Posterior cingulate gyrus (tissue), 11 donors: ENCODE data around the gene TARS3.
"Not testable (repeated sequence)": the region's sequence is repeated elsewhere in the genome, so short reads cannot be mapped to it uniquely, and the experiment has no call there.

Experiments used
- DNase-seq, 10 donors: peaks; one replicate each; pipeline versions ENCODE4 v3.0.0 to v3.0.0-alpha.2; 2020 to 2021; ENCODE audit warnings: mixed read lengths in 3 of 10
- intact Hi-C: fragments of 100-400 bp; cut with DNase I; formaldehyde crosslinking; loops from one replicate; pipeline ENCODE4 v1.15.1; 2023

TARS3 gene

GRCh38 chr15:101635944-101636727, 88.1 kb downstream of the TARS3 start:
- intact Hi-C loops = no loop called here
- no peak for DNase-seq

DNA sequence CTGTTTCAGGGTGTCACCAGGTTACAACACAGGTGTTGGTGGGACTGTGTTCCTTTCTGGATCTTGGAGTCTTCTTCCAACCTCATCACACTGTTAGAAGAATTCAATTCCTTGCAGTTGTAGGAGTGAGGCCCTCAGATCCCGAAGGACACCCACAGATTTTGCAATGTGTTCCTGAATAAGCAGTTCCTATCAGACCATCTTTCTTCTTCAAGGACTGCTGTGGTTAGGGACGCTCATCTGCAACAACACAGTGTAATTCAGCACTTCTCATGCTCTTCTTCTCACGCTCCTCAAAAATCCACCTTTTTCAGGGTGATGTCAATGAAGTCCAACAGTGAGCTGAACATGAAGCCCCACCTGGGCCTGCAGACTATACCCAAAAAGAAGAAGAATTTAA, 90.9 kb downstream of the TARS3 start:
- intact Hi-C loops = no loop called here
- DNase-seq = no peak

GRCh38 chr15:101626729-101627128, 97.5 kb downstream of the TARS3 start:
- DNase-seq, intact Hi-C loops: not testable (repeated sequence)

DNA sequence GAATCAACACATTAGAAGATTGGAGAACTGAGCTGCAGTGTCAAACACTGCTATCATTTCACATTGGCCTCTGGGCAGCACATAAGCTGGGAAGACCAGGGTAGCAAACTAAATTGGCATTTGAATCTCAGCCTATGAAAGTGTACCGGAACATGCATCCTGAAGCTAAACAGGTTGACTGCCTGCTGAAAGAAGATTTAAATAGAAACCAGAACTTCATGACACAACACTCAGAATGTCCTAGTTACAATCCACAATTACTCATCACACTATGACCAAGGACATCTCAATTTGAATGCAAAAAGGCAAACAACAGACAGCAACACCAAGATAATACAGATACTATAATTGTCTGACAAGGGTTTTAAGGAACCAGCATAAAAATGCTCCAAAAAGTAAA, 98.3 kb downstream of the TARS3 start:
- no peak for DNase-seq
- intact Hi-C loops = no loop called here

- intact Hi-C loops = no loop called here
- no peak for DNase-seq
Observed at GRCh38 chr15:101625184-101625583, 99.1 kb downstream of the TARS3 start.

- intact Hi-C loops = no loop called here
- no peak for DNase-seq
Observed at GRCh38 chr15:101623367-101624304, 100.6 kb downstream of the TARS3 start.

DNA sequence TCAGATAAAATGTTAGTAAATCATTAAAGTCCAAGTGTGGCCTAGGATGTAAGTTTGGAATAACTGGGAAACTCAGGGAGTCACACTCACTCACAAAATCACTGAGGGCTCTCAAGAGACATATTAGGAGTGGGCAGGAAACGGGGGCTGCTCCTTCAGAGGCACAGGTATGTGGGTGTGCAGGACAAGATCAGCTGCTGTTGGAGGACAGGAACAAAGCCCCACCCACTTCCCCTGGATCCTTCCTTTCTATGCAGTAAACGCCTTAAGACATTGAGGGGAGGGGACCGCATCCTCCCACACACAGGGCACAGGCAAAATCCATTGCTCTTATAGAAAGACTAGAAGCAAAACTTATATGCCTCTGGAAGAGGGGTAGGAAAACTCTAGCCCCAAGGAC, 102.3 kb downstream of the TARS3 start:
- intact Hi-C loops = no loop called here
- DNase-seq = peak in 1 of 10 donors; percentile 52

- intact Hi-C loops = no loop called here
- DNase-seq = peak in 1 of 10 donors; percentile 46
Observed at GRCh38 chr15:101620671-101621070, 103.6 kb downstream of the TARS3 start.

DNA sequence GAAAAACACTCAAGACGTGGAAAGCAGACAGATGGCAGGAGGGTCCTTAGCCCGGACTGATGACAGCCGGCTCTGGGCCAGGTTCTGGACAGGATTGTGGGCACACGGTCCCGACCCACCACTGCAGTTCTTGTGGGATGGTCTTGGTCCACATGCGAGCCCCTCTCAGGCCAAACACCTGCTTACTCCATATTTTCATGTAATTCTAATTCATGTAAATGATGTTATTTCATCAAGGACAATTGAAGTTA, 104.7 kb downstream of the TARS3 start:
- DNase-seq = no peak
- intact Hi-C loops = no loop called here

GRCh38 chr15:101618851-101619614, 105.2 kb downstream of the TARS3 start:
- peak in 1 of 10 donors; percentile 70 for DNase-seq
- intact Hi-C loops = no loop called here

DNA sequence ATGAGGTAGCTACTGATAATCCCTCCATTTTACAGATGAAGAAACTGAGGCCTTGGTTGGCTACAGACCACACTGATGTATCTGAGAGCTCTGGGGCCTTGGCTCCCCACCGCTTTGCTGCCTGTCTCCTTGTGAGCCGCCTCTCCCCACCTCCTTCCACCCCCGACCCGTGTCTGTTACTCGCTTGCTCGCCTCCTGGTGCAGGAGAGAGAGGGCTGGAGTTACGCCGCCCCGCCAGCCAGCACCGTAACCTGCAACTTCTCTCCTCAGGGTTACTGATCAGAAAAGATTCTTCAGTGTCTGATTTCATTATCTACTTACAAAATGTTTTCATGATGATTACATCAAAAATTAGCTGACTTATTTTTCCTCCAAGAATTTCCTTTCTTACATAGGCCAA, 106.2 kb downstream of the TARS3 start:
- peak in 1 of 10 donors; percentile 70 for DNase-seq
- intact Hi-C loops = no loop called here

- intact Hi-C loops = no loop called here
- peak in 1 of 10 donors; percentile 71 for DNase-seq
Observed at GRCh38 chr15:101617390-101617965, 106.8 kb downstream of the TARS3 start.

GRCh38 chr15:101615986-101616848, 108.1 kb downstream of the TARS3 start:
- DNase-seq = peak in 2 of 10 donors; percentile 41 to 85

GRCh38 chr15:101615414-101615985, 108.8 kb downstream of the TARS3 start:
- intact Hi-C loops = no loop called here
- peak in 1 of 10 donors; percentile 62 for DNase-seq

More at GRCh38 chr15:101615986-101616848, 108.1 kb downstream of the TARS3 start:
- intact Hi-C loops = no loop called here

DNA sequence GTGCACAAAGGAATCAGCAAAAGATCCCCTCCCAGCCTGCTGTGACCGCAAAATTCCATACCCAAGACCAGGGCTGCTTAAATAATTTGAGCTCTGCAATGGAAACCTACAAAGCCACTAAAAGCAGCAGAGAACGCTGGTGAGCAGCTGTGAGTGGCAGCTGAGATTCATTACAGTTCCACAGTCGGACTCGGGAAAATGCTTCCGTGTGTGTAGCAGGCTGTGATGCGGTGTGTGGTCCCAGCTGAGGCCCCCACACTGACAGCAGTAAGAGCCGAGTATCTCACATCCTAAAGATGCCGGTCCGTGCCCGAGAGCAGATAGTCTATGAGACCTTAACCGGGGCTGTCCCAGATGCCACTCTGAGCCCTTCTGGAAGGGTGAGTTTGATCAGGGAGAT, 109.5 kb downstream of the TARS3 start:
- intact Hi-C loops = no loop called here
- peak in 1 of 10 donors; percentile 73 for DNase-seq

GRCh38 chr15:101614001-101614585, 110.2 kb downstream of the TARS3 start:
- intact Hi-C loops = no loop called here
- peak in 1 of 10 donors; percentile 57 for DNase-seq

- DNase-seq = peak in 7 of 10 donors; percentile 39 to 91 (median 60)
- intact Hi-C loops = no loop called here
Observed at GRCh38 chr15:101613130-101614000, 110.9 kb downstream of the TARS3 start.

DNA sequence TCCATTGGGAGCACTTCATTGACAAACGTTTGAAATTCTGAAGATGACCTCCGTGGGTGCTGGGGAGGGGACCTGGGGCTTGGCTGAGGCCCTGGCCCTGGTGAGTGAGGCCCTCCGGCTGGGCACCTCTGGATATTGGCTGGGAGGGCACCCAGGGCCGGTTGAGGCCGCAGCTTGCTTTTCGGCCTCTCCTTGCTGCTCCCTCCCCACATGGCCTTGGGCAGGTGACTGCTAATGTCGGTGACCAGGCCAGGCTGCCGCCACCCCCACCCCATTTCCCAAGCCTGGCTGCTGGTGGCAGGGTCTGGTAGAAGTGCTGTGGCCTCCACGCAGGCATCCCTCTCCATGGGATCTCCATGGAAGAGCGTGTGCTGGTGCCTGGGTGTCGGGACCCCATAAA, 111.6 kb downstream of the TARS3 start:
- DNase-seq = peak in 1 of 10 donors; percentile 70
- intact Hi-C loops = no loop called here
